Gastrocnemius medialis (tissue), 4 donors: Measurements from ENCODE around the gene MIXL1.

Source experiments
- CTCF ChIP-seq, 5 experiments: fragments of 450-650 bp in 3 of 5; fragments of 200-600 bp in 2 of 5; sonication (generic) in 2 of 5; IDR thresholded peaks in 4 of 5; conservative IDR thresholded peaks in 1 of 5; 1 replicate in 4 of 5; 2 replicates in 1 of 5; pipeline ENCODE4 v1.5.1; 2016 to 2019; ENCODE audit warnings: antibody characterized with exemption in 5 of 5, mild to moderate bottlenecking in 3 of 5, moderate library complexity in 3 of 5
- POLR2A ChIP-seq, 2 donors: fragments of 450-650 bp; IDR thresholded peaks; one replicate each; pipeline ENCODE4 v1.6.1; 2017; ENCODE audit warnings: antibody characterized with exemption in 2 of 2, mild to moderate bottlenecking in 2 of 2, moderate library complexity in 2 of 2

DNA sequence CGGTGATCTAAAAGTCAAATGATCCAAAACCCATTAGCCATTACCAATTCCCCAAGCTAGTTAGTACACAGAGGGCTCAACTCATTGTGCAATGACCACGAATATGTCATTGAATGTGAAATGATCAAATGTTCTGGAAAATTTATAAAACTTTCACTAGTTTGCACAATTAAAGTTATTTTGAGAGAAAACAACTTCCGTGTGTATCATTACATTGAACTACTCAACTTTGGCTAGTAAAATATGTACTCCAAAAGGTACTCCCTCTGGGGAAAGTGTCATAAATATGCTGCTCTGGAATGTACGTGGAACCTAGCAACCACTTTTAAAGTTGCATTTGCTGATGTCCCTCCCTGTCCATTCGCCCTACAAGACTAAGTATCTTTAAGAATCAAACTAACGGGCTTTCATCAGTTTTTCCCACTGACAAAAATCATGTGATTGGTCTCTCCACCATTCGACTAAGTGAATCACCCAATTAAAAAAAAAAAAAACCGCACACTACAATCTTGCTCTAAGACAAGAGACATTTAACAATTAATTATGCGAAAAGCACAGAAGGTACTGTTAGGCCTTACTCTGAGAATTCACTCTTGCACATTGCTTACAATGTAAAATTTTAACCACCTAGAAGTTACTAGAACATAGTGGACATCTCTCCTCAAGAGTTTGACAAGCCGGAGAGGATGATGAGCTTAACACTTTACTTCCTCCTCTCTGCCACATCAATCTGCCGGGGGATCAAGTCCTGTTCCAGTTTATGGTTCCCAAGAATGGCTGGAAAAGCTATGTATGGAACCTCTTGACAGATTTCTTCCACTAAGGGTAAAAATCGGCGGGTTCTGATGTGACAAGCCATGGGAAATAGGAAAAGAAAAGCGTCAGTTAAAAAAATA is 38.1 kb upstream of the MIXL1 start:
- TF ChIP-seq CTCF (IDR thresholded peaks at IDR 0.05 in 4 of 5, conservative IDR thresholded peaks at IDR 0.05 in 1 of 5) (no peak), POLR2A (IDR thresholded peaks at IDR 0.05) (no peak)
